HG02885 (cell line): ENCODE measurements around the gene CAPN2.

Experiments
- ATAC-seq: cut with Tn5 transposase; IDR thresholded peaks from one replicate; pipeline ENCODE4 v1.9.1; 2021; ENCODE audit warnings: mild to moderate bottlenecking; ENCODE audit not compliant: unreplicated experiment, poor library complexity

The CAPN2 gene

DNA sequence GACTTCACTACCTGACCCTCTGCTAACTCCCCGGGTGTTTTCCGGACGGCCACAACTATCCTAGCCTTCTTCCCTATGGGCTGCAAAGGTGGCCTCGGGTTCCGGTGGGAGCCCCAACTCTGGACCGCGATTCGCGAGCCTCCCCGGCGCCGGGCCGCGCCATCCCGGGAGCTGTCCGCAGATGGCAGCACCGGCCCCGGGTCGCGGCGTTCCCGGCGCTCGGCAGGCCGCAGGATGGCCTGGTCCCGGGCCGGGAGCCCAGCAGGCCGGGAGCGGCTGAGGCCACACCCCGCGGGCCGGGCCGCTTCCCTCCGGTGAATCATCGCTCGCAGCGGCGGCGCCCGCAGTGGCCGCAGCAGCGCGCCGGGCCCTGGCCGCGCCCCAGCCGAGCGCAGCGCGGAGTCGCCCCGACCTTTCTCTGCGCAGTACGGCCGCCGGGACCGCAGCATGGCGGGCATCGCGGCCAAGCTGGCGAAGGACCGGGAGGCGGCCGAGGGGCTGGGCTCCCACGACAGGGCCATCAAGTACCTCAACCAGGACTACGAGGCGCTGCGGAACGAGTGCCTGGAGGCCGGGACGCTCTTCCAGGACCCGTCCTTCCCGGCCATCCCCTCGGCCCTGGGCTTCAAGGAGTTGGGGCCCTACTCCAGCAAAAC lies at the start of gene CAPN2:
Gene CAPN2, plus strand, starts transcription at position 346 of the 656 bp plus-strand sequence. Its CDS starts 102 bp downstream, at position 448.
- ATAC-seq: peak; percentile 73

GRCh38 chr1:223662943-223663342 lies 49.4 kb upstream of the CAPN2 start:
- no peak for ATAC-seq

- ATAC-seq: no peak
Measured at GRCh38 chr1:223664106-223664505, 48.2 kb upstream of the CAPN2 start.

- no peak for ATAC-seq
Measured at GRCh38 chr1:223665592-223666312, 46.6 kb upstream of the CAPN2 start, which contains the start of gene CAPN8. CAPN8 (minus strand) TSS chr1:223665701; CDS start chr1:223665646, 55 bp downstream.

- peak; percentile 53 for ATAC-seq
Measured at GRCh38 chr1:223667484-223668182, 44.7 kb upstream of the CAPN2 start.

- no peak for ATAC-seq
Measured at GRCh38 chr1:223669003-223669795, 43.1 kb upstream of the CAPN2 start.

DNA sequence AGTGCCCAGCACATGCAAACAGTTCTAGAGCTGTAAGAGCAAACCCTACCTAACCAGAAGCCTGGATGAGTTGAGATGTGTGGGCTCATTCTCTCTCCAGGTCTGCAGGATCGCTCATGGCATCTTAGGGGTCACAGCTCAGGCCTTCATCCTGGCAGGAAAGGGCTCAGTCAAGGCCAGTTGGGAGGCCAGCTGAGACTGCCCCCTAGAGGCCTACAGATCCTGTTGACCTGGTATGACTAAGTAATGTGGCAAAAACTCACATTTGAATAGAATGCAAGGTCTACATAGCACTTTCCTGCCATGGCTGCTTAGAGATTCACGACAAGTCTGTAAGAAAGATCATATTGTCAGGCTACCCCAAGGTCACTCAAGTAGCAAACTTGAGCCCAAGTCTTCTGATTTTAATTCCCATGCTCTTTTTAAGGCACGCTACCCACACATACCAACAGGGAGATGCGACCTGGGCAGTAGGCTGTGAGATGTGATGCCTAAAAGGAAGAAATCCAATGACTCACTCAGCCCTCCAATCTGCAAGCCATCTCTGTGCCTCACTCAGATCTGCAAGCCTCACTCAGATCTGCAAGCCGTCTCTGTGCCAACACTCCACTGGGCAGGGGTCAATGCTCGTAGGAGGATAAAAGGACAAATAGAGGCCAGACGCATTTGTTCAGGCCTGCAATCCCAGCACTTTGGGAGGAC lies 41.7 kb upstream of the CAPN2 start:
- ATAC-seq: no peak

- no peak for ATAC-seq
Measured at GRCh38 chr1:223674119-223674890, 38.0 kb upstream of the CAPN2 start.

DNA sequence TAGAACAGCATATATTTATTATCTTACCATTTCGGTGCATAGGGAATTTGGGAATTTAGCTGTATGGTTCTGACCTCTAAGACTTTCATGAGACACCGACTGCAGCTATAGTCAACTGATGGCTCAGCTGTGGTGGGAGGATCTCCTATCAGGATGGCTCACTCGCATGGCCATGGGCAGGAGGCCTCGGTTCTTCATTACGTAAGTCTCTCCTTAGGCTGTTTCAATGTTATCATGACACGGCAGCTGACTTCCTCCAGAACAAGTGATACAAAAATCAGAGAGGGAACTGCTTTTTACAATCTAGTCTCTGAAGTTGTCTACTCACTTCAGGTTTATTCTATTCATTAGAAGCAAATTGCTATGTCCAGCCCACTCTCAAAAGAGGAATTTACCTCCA lies 33.5 kb upstream of the CAPN2 start:
- ATAC-seq: no peak

DNA sequence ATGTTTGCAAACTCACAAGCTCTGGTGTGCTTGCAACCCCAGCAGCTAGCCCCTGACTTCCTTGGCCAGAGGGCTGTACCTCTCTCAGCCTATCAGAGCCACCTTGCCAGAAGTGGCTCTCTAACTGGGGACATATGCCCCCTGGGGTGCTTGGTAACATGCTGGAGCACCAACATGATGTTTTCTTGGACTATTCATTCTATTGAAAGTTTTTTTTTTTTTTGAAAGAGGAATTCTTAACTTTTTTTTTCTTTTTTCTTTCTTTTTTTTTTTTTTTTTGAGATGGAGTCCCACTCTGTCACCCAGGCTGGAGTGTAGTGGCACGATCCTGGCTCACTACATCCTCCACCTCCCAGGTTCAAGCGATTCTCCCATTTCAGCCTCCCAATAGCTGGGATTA lies 32.2 kb upstream of the CAPN2 start:
- ATAC-seq: no peak

GRCh38 chr1:223682502-223682901 lies 29.8 kb upstream of the CAPN2 start:
- ATAC-seq: no peak

GRCh38 chr1:223683586-223684487 lies 28.5 kb upstream of the CAPN2 start:
- ATAC-seq: no peak

- ATAC-seq: no peak
Measured at GRCh38 chr1:223684488-223684792, 27.9 kb upstream of the CAPN2 start.

DNA sequence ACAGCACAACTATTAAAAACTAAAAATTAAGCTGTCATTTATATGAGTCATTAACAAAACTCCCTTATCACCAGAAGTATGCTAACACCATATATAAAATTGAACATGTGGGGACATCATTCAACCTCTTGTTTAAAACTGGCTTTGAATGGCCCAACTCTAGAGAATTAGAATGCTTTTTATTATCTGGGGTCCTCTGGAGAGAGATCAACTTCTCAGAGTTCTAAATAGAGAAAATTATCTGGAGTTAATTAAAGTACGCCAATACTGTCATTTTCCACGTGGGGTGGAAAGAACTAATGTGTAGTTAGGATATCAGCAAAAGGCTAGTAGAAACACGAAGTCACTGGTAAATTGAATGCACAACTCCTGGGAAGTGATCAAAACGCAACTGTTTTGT lies 21.2 kb upstream of the CAPN2 start:
- ATAC-seq: no peak

DNA sequence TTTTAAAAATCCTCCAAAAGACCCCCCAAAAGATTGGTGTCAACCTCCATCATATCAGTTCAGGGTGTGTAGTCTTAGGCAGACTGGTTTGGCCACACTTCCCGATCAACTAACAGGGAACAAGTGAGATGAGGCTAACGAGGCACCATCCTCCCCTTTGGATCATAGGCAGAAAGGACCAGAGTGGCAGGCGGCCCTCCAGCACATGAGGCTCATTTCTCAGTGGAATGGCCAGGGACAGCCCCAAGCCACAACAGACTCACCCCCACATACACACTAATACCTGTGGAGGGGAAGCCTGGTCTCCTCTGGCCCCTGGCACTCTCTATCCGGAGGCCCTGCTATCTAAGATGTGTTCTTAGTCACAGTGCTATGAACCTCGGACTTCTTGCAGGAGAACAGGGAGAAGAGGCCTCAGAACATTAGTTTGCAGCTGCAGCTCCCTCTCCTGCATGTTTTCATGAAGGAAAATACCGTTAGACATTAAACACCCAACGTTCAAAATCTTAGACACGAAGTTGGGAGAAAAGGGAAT lies 17.3 kb upstream of the CAPN2 start:
- no peak for ATAC-seq

GRCh38 chr1:223695941-223696340 lies 16.4 kb upstream of the CAPN2 start:
- no peak for ATAC-seq

GRCh38 chr1:223700388-223700918 lies 11.9 kb upstream of the CAPN2 start:
- no peak for ATAC-seq
